ENCODE data around the gene ASCL1.

GRCh38 chr12:102958073-102958829 is 777 bp downstream of the ASCL1 start:
- no peak for TF ChIP-seq CTCF (IDR thresholded peaks at IDR 0.05)
- TF ChIP-seq POLR2A (IDR thresholded peaks at IDR 0.05) = no peak
- no peak for TF ChIP-seq POLR2AphosphoS5 (IDR thresholded peaks at IDR 0.05)

Data from stomach (tissue), 4 donors.